GM23338 (cell line): ENCODE data around the gene MID1. TPM values are rescaled to one million over a fixed set of nuclear protein-coding genes. Genes with fewer than 3 reads are reported as not detected.

ENCODE experiments used
- ATAC-seq: fragments of 200-7000 bp; cut with Tn5 transposase; 3 replicates; pipeline ENCODE4 v1.9.1; 2020
- DNase-seq: peaks from one replicate; pipeline ENCODE4 v3.0.0-alpha.2; 2015; ENCODE audit warnings: low spot score
- H2AFZ ChIP-seq: fragments of 200-600 bp; sonication (generic); 2 replicates; pipeline ENCODE4 v1.8.0; 2016; ENCODE audit warnings: antibody characterized with exemption, mild to moderate bottlenecking, moderate library complexity
- H3F3A ChIP-seq: fragments of 200-600 bp; sonication (generic); replicated peaks from 2 replicates; pipeline ENCODE4 v1.8.0; 2017; ENCODE audit warnings: antibody characterized with exemption, mixed run types, low read depth
- H3K27ac ChIP-seq: fragments of 200-600 bp; sonication (generic); 2 replicates; pipeline ENCODE4 v1.6.1; 2016; ENCODE audit warnings: low read depth
- H3K27me3 ChIP-seq: fragments of 200-600 bp; sonication (generic); 2 replicates; pipeline ENCODE4 v1.8.0; 2016; ENCODE audit warnings: mild to moderate bottlenecking, mixed run types, moderate library complexity; ENCODE audit not compliant: insufficient read depth
- H3K36me3 ChIP-seq: fragments of 200-600 bp; sonication (generic); 2 replicates; pipeline ENCODE4 v1.8.0; 2016; ENCODE audit warnings: mild to moderate bottlenecking; ENCODE audit not compliant: insufficient read depth
- H3K4me1 ChIP-seq: fragments of 200-600 bp; sonication (generic); 2 replicates; pipeline ENCODE4 v1.8.0; 2016; ENCODE audit warnings: mild to moderate bottlenecking, moderate library complexity; ENCODE audit not compliant: insufficient read depth
- H3K4me2 ChIP-seq: fragments of 200-600 bp; sonication (generic); 2 replicates; pipeline ENCODE4 v1.7.1; 2017; ENCODE audit warnings: mixed run types
- H3K4me3 ChIP-seq: fragments of 200-600 bp; sonication (generic); 2 replicates; pipeline ENCODE4 v1.6.1; 2016; ENCODE audit warnings: mixed run types
- H3K79me2 ChIP-seq: fragments of 200-600 bp; sonication (generic); replicated peaks from 2 replicates; pipeline ENCODE4 v1.8.0; 2017; ENCODE audit warnings: mild to moderate bottlenecking; ENCODE audit not compliant: insufficient read depth
- H3K9me2 ChIP-seq: fragments of 200-600 bp; sonication (generic); 2 replicates; pipeline ENCODE4 v1.8.0; 2017; ENCODE audit not compliant: insufficient read depth
- H4K20me1 ChIP-seq: fragments of 200-600 bp; sonication (generic); replicated peaks from 2 replicates; pipeline ENCODE4 v1.8.0; 2017; ENCODE audit warnings: mild to moderate bottlenecking; ENCODE audit not compliant: insufficient read depth
- H3K27ac Mint-ChIP-seq: 2 replicates; pipeline ENCODE4 v1.8.0; 2020; ENCODE audit warnings: inconsistent platforms, mild to moderate bottlenecking, moderate library complexity, mixed read lengths
- H3K27me3 Mint-ChIP-seq: 3 replicates; pipeline ENCODE4 v1.8.0; 2022; ENCODE audit warnings: low read depth, mild to moderate bottlenecking, moderate library complexity, mixed read lengths, inconsistent platforms; ENCODE audit not compliant: insufficient read depth, poor library complexity
- H3K36me3 Mint-ChIP-seq: 3 replicates; pipeline ENCODE4 v1.8.0; 2021; ENCODE audit warnings: low read depth, mild to moderate bottlenecking, inconsistent platforms, moderate library complexity, mixed read lengths
- H3K4me1 Mint-ChIP-seq: 3 replicates; pipeline ENCODE4 v1.8.0; 2020; ENCODE audit warnings: mild to moderate bottlenecking, inconsistent platforms, mixed read lengths
- H3K4me3 Mint-ChIP-seq: 3 replicates; pipeline ENCODE4 v1.8.0; 2021; ENCODE audit warnings: moderate library complexity, mild to moderate bottlenecking, inconsistent platforms, mixed read lengths
- H3K9me3 Mint-ChIP-seq: 3 replicates; pipeline ENCODE4 v1.8.0; 2020; ENCODE audit warnings: moderate library complexity, mild to moderate bottlenecking, inconsistent platforms, mixed read lengths
- CREB1 ChIP-seq: fragments of 250-450 bp; sonication (Bioruptor Pico); IDR thresholded peaks from 2 replicates; pipeline ENCODE4 v1.5.0; 2020; ENCODE audit warnings: low read depth, mild to moderate bottlenecking, moderate library complexity
- CTCF ChIP-seq, 2 experiments: fragments of 200-600 bp in 1 of 2; sonication (generic) in 1 of 2; conservative IDR thresholded peaks; 2 replicates each; pipeline versions ENCODE4 v1.5.1 to v1.6.1; 2016 to 2017; ENCODE audit warnings: antibody characterized with exemption in 2 of 2, low read depth in 2 of 2, mild to moderate bottlenecking in 2 of 2, moderate library complexity in 1 of 2
- JUNB ChIP-seq: IDR thresholded peaks from one replicate; pipeline ENCODE4 v1.6.1; 2016; ENCODE audit warnings: antibody characterized with exemption; ENCODE audit not compliant: unreplicated experiment
- NANOG ChIP-seq: IDR thresholded peaks from 2 replicates; pipeline ENCODE4 v1.6.1; 2016; ENCODE audit warnings: antibody characterized with exemption, borderline replicate concordance
- POLR2AphosphoS5 ChIP-seq: IDR thresholded peaks from 2 replicates; pipeline ENCODE4 v1.6.1; 2016; ENCODE audit warnings: antibody characterized with exemption, low read depth
- STAT1 ChIP-seq: IDR thresholded peaks from one replicate; pipeline ENCODE4 v1.6.1; 2016; ENCODE audit warnings: antibody characterized with exemption; ENCODE audit not compliant: unreplicated experiment
- ZNF114 ChIP-seq: fragments of 250-450 bp; sonication (Bioruptor Pico); IDR thresholded peaks from 2 replicates; pipeline ENCODE4 v1.5.0; 2020; ENCODE audit warnings: mild to moderate bottlenecking, moderate library complexity
- ZNF331 ChIP-seq: fragments of 250-450 bp; sonication (Bioruptor Pico); IDR thresholded peaks from 2 replicates; pipeline ENCODE4 v1.5.0; 2020; ENCODE audit warnings: low read depth, mild to moderate bottlenecking, moderate library complexity
- ZNF462 ChIP-seq: fragments of 250-450 bp; sonication (Bioruptor Pico); IDR thresholded peaks from 2 replicates; pipeline ENCODE4 v1.5.0; 2020; ENCODE audit warnings: mild to moderate bottlenecking, moderate library complexity
- polyA plus RNA-seq: library from polyadenylated mRNA; unstranded; fragments of >200 nt; fragmentation: Nextera tagmentation; extraction: Ambion mirVana; gene quantifications from 2 replicates; pipeline ENCODE4 v1.2.1, GENCODE V29; 2016
- total RNA-seq: library from RNA; depleted of rRNA; stranded (reverse); fragments of >200 nt; shearing (Covaris generic); gene quantifications from 2 replicates; pipeline ENCODE4 v1.2.3, GENCODE V29; 2014

The MID1 gene
- total and polyA plus RNA-seq, 2 experiments from 2014 or later, result 27.2 to 39.3 TPM

- ATAC-seq (no peak), DNase-seq (no peak)
- H3K4me3 ChIP-seq, result no peak overlapping the region
- no peaks in the 10 kb centered on the region for H3K9me3 Mint-ChIP-seq
- H3K27ac Mint-ChIP-seq, result no peak overlapping the region
- 0 out of 2 replicates have a peak overlapping the region, but pooled peaks have one; percentile 35 for H3K27ac ChIP-seq
- no peaks in the 10 kb centered on the region for H3K36me3 ChIP-seq
- peaks cover 22% of the 10 kb centered on the region for H3K4me1 ChIP-seq
- no peaks in the 10 kb centered on the region for H4K20me1 ChIP-seq
- no peaks in the 10 kb centered on the region for H3F3A ChIP-seq
- H3K4me3 Mint-ChIP-seq, result no peak overlapping the region
- H3K9me2 ChIP-seq, result no peaks in the 10 kb centered on the region
- peaks cover 28% of the 10 kb centered on the region for H3K79me2 ChIP-seq
- peaks cover 1% of the 10 kb centered on the region for H3K27me3 Mint-ChIP-seq
- H3K27me3 ChIP-seq, result no peaks in the 10 kb centered on the region
- no peak overlapping the region for H2AFZ ChIP-seq
- H3K4me1 Mint-ChIP-seq, result peaks cover 16% of the 10 kb centered on the region; the same call in 2 of the 3 replicates
- H3K36me3 Mint-ChIP-seq, result no peaks in the 10 kb centered on the region
- H3K4me2 ChIP-seq, result no peak overlapping the region
- no peak for TF ChIP-seq ZNF331
- no peak for TF ChIP-seq POLR2AphosphoS5
- no peak for TF ChIP-seq STAT1
- TF ChIP-seq CTCF (conservative IDR thresholded peaks at IDR 0.05; ENCODE audit: low read depth in 2 of 2), result no peak
- TF ChIP-seq ZNF114, result no peak
- TF ChIP-seq NANOG, result no peak
- no peak for TF ChIP-seq ZNF462 (CRISPR knock-in tag)
- TF ChIP-seq JUNB, result no peak
- no peak for TF ChIP-seq CREB1
These were observed 86.6 kb downstream of the MID1 start for GRCh38 chrX:10533696-10534365.
